Lung microvascular endothelial cell (primary cell): ENCODE data around the gene SH3BGRL3. TPM values are rescaled to one million over a fixed set of nuclear protein-coding genes. Genes with fewer than 3 reads are reported as not detected.
"Not testable (repeated sequence)": the region's sequence is repeated elsewhere in the genome, so short reads cannot be mapped to it uniquely, and the experiment has no call there.

Experiments used
- DNase-seq, 2 donors: peaks; one replicate each; pipeline versions ENCODE4 v3.0.0 to v3.0.0-alpha.2; 2010; ENCODE audit warnings: low read depth in 2 of 2
- total RNA-seq: library from RNA; depleted of rRNA; stranded (reverse); fragments of >200 nt; gene quantifications from 2 replicates; pipeline ENCODE4 v1.2.1, GENCODE V29; 2014

SH3BGRL3 gene
- total RNA-seq, 1 donor from 2014 or later = 16.5 TPM

DNA sequence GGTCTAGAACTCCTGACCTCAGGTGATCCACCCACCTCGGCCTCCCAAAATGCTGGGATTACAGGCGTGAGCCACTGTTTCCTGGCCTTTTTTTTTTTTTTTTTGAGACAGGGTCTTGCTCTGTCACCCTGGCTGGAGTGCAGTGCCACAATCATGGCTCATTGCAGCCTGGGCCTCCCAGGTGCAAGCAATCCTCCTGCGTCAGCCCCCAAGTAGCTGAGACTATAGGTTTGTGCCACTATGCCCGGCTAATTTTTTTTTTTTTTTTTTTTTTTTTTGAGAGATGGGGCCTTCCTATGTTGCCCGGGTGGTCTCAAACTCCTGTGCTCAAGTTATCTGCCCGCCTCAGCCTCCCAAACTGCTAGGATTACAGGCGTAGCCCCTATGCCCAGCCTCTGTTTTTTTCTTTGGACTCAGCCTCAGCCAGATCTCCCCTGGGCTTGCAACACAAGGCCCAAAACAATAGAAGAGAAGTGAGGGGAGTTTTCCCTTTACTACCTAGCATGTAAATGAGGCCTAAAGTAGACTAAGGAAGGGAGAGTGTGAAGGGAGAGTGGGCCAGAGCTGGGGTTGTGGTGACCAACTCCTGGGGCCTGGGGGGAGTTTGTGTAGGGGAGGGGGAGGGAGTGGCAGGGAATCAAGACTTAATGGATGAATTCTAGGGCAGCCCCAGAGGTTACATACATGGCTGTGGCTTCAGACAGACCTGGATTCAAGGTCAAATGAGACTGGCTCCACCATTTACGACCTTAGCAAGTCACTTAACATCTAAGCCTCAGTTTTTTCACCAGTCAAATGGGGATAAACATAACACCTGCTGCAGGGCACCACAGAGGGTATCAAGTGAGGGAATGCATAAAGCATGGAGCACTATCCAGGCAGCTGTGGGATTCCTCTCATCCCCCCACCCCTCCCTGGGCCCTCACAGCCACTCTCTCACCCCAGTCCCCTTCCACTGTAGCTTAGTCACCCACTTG is 36.3 kb downstream of the SH3BGRL3 start:
- DNase-seq = no peak

- DNase-seq = no peak
Measured at GRCh38 chr1:26317146-26317545, 37.3 kb downstream of the SH3BGRL3 start.

GRCh38 chr1:26317612-26318337 is 37.9 kb downstream of the SH3BGRL3 start, which contains the start of gene CD52:
TSS of gene CD52 (plus strand) at chr1:26317958. CDS start at chr1:26318018, 60 bp downstream.
- no peak for DNase-seq

DNA sequence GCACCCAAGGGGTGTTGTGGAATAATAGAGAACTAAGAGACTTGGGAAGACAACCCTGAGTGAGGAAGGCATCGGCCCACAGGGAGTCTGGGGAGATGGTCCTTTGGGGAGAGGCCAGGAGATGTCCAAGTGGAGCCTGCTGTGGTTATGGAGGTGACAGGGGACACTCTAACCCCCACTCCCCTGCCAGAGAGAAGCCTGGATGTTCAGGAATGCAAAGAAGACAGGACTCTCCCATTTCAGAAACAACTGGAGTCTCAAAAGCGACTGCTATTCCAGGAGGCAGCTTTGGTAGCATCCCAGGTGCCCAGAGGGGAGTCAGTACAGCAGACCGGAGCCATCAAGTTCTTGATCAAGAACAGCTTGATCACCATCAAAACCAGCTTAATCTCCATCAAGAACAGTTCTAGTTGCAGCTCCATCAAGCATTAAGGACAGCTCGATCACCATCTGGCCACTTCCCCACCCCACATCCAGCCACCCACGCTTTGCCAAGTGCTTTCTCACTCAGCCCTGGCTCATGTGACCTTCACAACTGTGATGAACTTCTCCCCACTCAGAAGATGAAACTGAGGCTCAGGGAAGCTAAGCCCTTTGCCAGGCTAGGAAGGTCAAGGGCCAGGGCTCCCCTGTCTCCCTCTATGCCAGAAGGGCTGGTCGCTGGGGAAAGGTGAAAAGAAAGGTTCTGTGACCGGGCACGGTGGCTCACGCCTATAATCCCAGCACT is 38.6 kb downstream of the SH3BGRL3 start:
- DNase-seq = no peak

GRCh38 chr1:26320896-26321295 is 41.0 kb downstream of the SH3BGRL3 start:
- DNase-seq = no peak

- peak; percentile 81 to 87 for DNase-seq
Measured at GRCh38 chr1:26321315-26322041, 41.6 kb downstream of the SH3BGRL3 start.

- DNase-seq = no peak
Measured at GRCh38 chr1:26322042-26322331, 42.1 kb downstream of the SH3BGRL3 start.

GRCh38 chr1:26323382-26323781 is 43.5 kb downstream of the SH3BGRL3 start:
- DNase-seq = no peak

GRCh38 chr1:26324550-26324949 is 44.7 kb downstream of the SH3BGRL3 start:
- DNase-seq = no peak

- DNase-seq = no peak
Measured at GRCh38 chr1:26327956-26328362, 48.1 kb downstream of the SH3BGRL3 start.

DNA sequence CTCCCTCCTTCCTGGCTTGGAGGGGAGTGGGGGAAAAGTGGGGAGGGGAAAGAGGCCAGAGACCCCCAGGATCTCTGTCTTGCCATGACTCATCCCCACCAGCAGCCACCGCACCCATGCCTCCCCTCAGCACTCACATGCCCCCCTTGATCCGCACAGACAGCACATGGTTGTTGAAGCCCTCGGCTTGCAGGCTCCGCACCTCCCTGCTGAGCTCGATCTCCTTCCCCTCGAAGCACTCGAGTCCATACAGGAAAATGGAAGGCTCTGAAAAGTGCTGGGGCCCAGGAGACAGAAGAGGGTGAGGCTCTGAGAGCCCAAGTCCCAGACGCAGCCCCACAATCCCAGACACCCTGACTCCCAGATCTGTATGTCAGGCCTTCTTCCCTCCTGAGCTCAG is 48.7 kb downstream of the SH3BGRL3 start:
- no peak for DNase-seq

DNA sequence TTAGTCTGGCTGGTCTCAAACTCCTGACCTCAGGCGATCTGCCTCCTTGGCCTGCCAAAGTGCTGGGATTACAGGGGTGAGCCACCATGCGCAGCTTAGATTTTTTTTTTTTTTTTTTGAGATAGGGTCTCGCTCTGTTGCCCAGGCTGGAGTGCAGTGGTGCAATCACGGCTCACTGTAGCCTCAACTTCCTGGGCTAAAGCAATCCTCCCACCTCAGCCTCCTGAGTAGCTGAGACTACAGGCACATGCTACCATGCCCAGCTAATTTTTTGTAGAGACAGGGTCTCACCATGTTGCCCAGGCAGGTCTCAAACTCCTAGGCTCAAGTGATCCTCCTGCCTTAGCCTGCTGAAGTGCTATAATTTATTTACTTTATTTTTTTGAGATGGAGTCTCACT is 49.5 kb downstream of the SH3BGRL3 start:
- DNase-seq = not testable (repeated sequence)

GRCh38 chr1:26330276-26330675 is 50.4 kb downstream of the SH3BGRL3 start:
- DNase-seq = no peak

Other genes with a start within 250 kb of the SH3BGRL3 start
- gene SLC30A2, start 234.0 kb upstream of the SH3BGRL3 start, total RNA-seq = not detected in 2 replicates
- under 0.01 TPM in 1 of 2 replicates, not detected in the other for gene TRIM63, start 212.5 kb upstream of the SH3BGRL3 start, total RNA-seq
- gene PDIK1L, start 168.3 kb upstream of the SH3BGRL3 start, total RNA-seq = 3.7 and 4.2 TPM in 2 replicates
- 4.8 and 6.0 TPM in 2 replicates for gene FAM110D, start 121.0 kb upstream of the SH3BGRL3 start, total RNA-seq
- gene C1orf232, start 111.1 kb upstream of the SH3BGRL3 start, total RNA-seq = not detected in 2 replicates
- 28.8 and 29.2 TPM in 2 replicates for gene ZNF593, start 110.2 kb upstream of the SH3BGRL3 start, total RNA-seq
- not detected in 2 replicates for gene ZNF593OS, start 108.3 kb upstream of the SH3BGRL3 start, total RNA-seq
- gene CNKSR1, start 102.6 kb upstream of the SH3BGRL3 start, total RNA-seq = not detected in 2 replicates
- gene CATSPER4, start 89.5 kb upstream of the SH3BGRL3 start, total RNA-seq = not detected in 2 replicates
- gene CEP85, start 45.9 kb upstream of the SH3BGRL3 start, total RNA-seq = 4.2 and 4.8 TPM in 2 replicates
- gene UBXN11, start 26.6 kb downstream of the SH3BGRL3 start, total RNA-seq = 0.87 and 1.2 TPM in 2 replicates
- gene CD52, start 37.9 kb downstream of the SH3BGRL3 start, total RNA-seq = not detected in 2 replicates
- gene CRYBG2, start 74.0 kb downstream of the SH3BGRL3 start, total RNA-seq = 0.44 TPM in 1 of 2 replicates, not detected in the other
- gene ZNF683, start 92.7 kb downstream of the SH3BGRL3 start, total RNA-seq = not detected in 2 replicates
- gene LIN28A, start 130.7 kb downstream of the SH3BGRL3 start, total RNA-seq = not detected in 2 replicates
- 22.4 and 24.6 TPM in 2 replicates for gene DHDDS, start 152.2 kb downstream of the SH3BGRL3 start, total RNA-seq
- 70.4 and 173 TPM in 2 replicates for gene HMGN2, start 192.4 kb downstream of the SH3BGRL3 start, total RNA-seq
- gene RPS6KA1, start 249.7 kb downstream of the SH3BGRL3 start, total RNA-seq = 10.9 and 12.0 TPM in 2 replicates